Astrocyte (in vitro differentiated cells and primary cell): ENCODE measurements around the gene STAT3.
"Not testable (repeated sequence)": the region's sequence is repeated elsewhere in the genome, so short reads cannot be mapped to it uniquely, and the experiment has no call there.

Experiments used
- EZH2 ChIP-seq: IDR thresholded peaks from 2 replicates; pipeline ENCODE4 v1.6.1; 2012; ENCODE audit warnings: mild to moderate bottlenecking, low read length, inconsistent platforms; ENCODE audit not compliant: insufficient read depth
- TF ChIP-seq, protein P1 (sequence below): IDR thresholded peaks from 2 replicates; pipeline ENCODE4 v1.5.1; 2011; ENCODE audit warnings: low read depth, mild to moderate bottlenecking, inconsistent platforms, low read length, moderate library complexity; ENCODE audit not compliant: insufficient read depth

DNA sequence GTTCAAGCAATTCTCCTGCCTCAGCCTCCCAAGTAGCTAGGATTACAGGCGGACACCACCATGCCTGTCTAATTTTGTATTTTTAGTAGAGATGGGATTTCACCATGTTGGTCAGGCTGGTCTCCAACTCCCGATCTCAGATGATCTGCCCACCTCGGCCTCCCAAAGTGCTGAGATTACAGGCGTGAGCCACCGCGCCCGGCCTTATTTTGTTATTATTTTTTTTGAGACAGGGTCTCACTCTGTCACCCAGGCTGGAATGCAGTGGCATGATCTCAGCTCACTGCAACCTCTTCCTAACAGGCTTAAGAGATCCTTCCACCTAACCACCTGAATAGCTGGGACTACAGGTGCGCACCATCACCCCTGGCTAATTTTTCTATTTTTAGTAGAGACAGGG lies 7.4 kb upstream of the STAT3 start:
- TF ChIP-seq, protein P1, sequence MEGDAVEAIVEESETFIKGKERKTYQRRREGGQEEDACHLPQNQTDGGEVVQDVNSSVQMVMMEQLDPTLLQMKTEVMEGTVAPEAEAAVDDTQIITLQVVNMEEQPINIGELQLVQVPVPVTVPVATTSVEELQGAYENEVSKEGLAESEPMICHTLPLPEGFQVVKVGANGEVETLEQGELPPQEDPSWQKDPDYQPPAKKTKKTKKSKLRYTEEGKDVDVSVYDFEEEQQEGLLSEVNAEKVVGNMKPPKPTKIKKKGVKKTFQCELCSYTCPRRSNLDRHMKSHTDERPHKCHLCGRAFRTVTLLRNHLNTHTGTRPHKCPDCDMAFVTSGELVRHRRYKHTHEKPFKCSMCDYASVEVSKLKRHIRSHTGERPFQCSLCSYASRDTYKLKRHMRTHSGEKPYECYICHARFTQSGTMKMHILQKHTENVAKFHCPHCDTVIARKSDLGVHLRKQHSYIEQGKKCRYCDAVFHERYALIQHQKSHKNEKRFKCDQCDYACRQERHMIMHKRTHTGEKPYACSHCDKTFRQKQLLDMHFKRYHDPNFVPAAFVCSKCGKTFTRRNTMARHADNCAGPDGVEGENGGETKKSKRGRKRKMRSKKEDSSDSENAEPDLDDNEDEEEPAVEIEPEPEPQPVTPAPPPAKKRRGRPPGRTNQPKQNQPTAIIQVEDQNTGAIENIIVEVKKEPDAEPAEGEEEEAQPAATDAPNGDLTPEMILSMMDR = not testable (repeated sequence)
- TF ChIP-seq EZH2 = not testable (repeated sequence)
